ENCODE data around the gene IL10RB.
"Not testable (repeated sequence)": the region's sequence is repeated elsewhere in the genome, so short reads cannot be mapped to it uniquely, and the experiment has no call there.

The IL10RB gene

GRCh38 chr21:33238565-33239255, 27.5 kb upstream of the IL10RB start:
- H3K27ac ChIP-seq, result no peak overlapping the region
- H3K4me3 ChIP-seq (ENCODE audit: low read depth, low read length), result no peak overlapping the region
- peaks cover 12% of the 10 kb centered on the region for H3K36me3 ChIP-seq
- no peak for DNase-seq
- H3K27me3 ChIP-seq (ENCODE audit: insufficient read depth, low read depth, severe bottlenecking), result no peaks in the 10 kb centered on the region
- H3K9me3 ChIP-seq (ENCODE audit: severe bottlenecking), result peaks cover 3% of the 10 kb centered on the region
- TF ChIP-seq CTCF (IDR thresholded peaks at IDR 0.05; ENCODE audit: low read depth, low read length), result no peak

GRCh38 chr21:33239559-33240127, 26.5 kb upstream of the IL10RB start:
- not testable (repeated sequence) for H3K27me3 ChIP-seq (ENCODE audit: insufficient read depth, low read depth, severe bottlenecking); DNase-seq

GRCh38 chr21:33240404-33240803, 25.8 kb upstream of the IL10RB start:
- H3K27ac ChIP-seq, result no peak overlapping the region
- TF ChIP-seq CTCF (IDR thresholded peaks at IDR 0.05; ENCODE audit: low read depth, low read length), result no peak
- H3K9me3 ChIP-seq (ENCODE audit: severe bottlenecking), result peaks cover 3% of the 10 kb centered on the region
- H3K36me3 ChIP-seq, result peaks cover 28% of the 10 kb centered on the region
- no peak overlapping the region for H3K4me3 ChIP-seq (ENCODE audit: low read depth, low read length)
- no peak for DNase-seq
- H3K27me3 ChIP-seq (ENCODE audit: insufficient read depth, low read depth, severe bottlenecking), result no peaks in the 10 kb centered on the region

More at GRCh38 chr21:33239559-33240127, 26.5 kb upstream of the IL10RB start:
- not testable (repeated sequence) for H3K4me3 ChIP-seq (ENCODE audit: low read depth, low read length); H3K27ac ChIP-seq; H3K9me3 ChIP-seq (ENCODE audit: severe bottlenecking)
- H3K36me3 ChIP-seq, result peaks cover 20% of the 10 kb centered on the region

GRCh38 chr21:33241846-33242245, 24.3 kb upstream of the IL10RB start:
- Histone ChIP-seq H3K36me3 (peaks cover 42% of the 10 kb centered on the region), H3K4me3 (ENCODE audit: low read depth, low read length) (no peak overlapping the region), H3K9me3 (ENCODE audit: severe bottlenecking) (peaks cover 3% of the 10 kb centered on the region), H3K27ac (no peak overlapping the region), H3K27me3 (ENCODE audit: insufficient read depth, low read depth, severe bottlenecking) (no peaks in the 10 kb centered on the region)
- no peak for TF ChIP-seq CTCF (IDR thresholded peaks at IDR 0.05; ENCODE audit: low read depth, low read length)
- DNase-seq, result no peak

GRCh38 chr21:33242846-33243245, 23.3 kb upstream of the IL10RB start:
- peaks cover 50% of the 10 kb centered on the region for H3K36me3 ChIP-seq
- not testable (repeated sequence) for H3K27me3 ChIP-seq (ENCODE audit: insufficient read depth, low read depth, severe bottlenecking); H3K27ac ChIP-seq; H3K9me3 ChIP-seq (ENCODE audit: severe bottlenecking); H3K4me3 ChIP-seq (ENCODE audit: low read depth, low read length); DNase-seq

GRCh38 chr21:33244082-33244778, 21.9 kb upstream of the IL10RB start:
- Histone ChIP-seq H3K36me3 (peaks cover 56% of the 10 kb centered on the region), H3K27me3 (ENCODE audit: insufficient read depth, low read depth, severe bottlenecking) (no peaks in the 10 kb centered on the region), H3K4me3 (ENCODE audit: low read depth, low read length) (no peak overlapping the region), H3K27ac (no peak overlapping the region), H3K9me3 (ENCODE audit: severe bottlenecking) (no peaks in the 10 kb centered on the region)
- no peak for DNase-seq
- TF ChIP-seq CTCF (IDR thresholded peaks at IDR 0.05; ENCODE audit: low read depth, low read length), result no peak
